Neuron (in vitro differentiated cells): ENCODE measurements around the gene STK11.

Source experiments
- H2AFZ ChIP-seq: one replicate; pipeline ENCODE4 v1.6.1; 2013; ENCODE audit warnings: low read depth, mild to moderate bottlenecking, inconsistent platforms, low read length, moderate library complexity
- H3K27me3 ChIP-seq: one replicate; pipeline ENCODE4 v1.6.1; 2013; ENCODE audit warnings: low read length; ENCODE audit not compliant: insufficient read depth
- H3K36me3 ChIP-seq: one replicate; pipeline ENCODE4 v1.6.1; 2013; ENCODE audit warnings: low read length; ENCODE audit not compliant: insufficient read depth
- H3K4me1 ChIP-seq: one replicate; pipeline ENCODE4 v1.6.1; 2013; ENCODE audit warnings: low read length; ENCODE audit not compliant: insufficient read depth
- H3K4me3 ChIP-seq: 2 replicates; pipeline ENCODE4 v1.5.1; 2013; ENCODE audit warnings: mild to moderate bottlenecking, low read length, moderate library complexity
- H3K9me3 ChIP-seq: one replicate; pipeline ENCODE4 v1.6.1; 2013; ENCODE audit warnings: low read length

The STK11 gene

DNA sequence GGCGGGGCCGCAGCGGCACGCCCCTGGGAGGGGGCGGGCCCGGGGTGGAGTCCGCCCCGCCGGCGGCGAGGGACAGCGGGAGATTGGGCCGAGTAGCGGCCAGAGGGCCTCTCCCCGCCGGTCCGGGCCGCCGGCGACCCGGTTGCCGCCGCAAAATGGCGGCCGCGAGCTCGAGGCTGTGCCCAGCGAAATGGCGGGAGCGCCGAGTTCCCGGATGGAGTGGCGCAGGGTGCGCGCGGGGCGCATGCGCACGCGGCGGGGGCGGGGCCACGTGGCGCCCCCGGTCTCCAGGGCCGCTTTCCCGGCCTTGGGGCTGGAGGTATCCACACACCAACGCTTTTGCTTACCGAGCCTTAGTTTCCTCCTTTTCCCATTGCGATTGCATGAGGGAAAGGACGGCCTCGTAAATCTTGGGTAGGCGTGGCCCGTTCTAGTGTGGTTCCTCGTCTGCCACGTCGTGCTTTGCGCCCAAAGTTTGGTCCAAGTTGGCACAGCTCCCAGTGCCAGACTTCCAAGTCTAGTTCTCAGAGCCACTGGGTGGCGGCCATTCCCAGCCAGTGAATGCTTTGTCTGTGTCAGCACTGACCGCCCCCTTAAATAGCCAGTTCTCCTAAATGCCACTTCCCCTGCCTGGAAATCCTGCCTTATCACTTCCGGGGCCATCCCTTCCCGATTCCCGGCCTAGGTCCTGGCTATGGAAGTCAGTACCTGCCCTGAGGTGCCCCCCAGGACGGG, 64.1 kb downstream of the STK11 start:
- Histone ChIP-seq H3K4me1 (peaks cover 75% of the 10 kb centered on the region), H2AFZ (no peak overlapping the region)

DNA sequence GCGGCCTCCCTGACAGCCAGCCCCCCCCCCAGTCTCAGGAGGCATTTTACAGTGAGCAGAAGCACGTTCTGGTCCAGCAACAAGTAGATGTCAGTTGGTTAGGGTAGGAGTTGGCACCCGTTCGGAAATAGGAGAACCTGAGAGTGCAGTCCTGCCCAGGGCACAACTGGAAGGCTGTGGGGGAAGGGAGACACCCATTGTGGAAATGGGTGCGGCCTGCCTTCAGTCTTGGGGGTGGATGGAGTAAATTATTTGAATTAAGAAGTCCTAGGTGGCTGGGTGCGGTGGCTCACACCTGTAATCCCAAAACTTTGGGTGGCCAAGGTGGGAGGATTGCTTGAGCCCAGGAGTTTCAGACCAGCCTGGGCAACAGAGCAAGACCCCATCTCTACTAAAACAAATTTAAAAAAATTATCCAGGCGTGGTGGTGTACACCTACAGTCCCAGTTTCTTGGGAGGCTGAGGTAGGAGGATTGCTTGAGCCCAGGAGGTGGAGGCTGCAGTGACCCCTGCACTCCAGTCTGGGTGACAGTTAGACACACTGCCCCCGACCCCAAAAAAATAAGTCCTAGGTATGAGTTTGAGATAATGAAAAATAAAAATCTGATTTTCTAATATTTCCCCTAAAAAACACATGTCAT, 64.8 kb downstream of the STK11 start:
- Histone ChIP-seq H2AFZ (no peak overlapping the region), H3K4me1 (peaks cover 73% of the 10 kb centered on the region), H3K36me3 (peaks cover 49% of the 10 kb centered on the region), H3K27me3 (no peaks in the 10 kb centered on the region), H3K4me3 (peak overlapping the region; percentile 74), H3K9me3 (no peaks in the 10 kb centered on the region)

More for the DNA sequence above, 64.1 kb downstream of the STK11 start:
- Histone ChIP-seq H3K9me3 (no peaks in the 10 kb centered on the region), H3K27me3 (no peaks in the 10 kb centered on the region), H3K4me3 (peak overlapping the region; percentile 74), H3K36me3 (peaks cover 45% of the 10 kb centered on the region)

DNA sequence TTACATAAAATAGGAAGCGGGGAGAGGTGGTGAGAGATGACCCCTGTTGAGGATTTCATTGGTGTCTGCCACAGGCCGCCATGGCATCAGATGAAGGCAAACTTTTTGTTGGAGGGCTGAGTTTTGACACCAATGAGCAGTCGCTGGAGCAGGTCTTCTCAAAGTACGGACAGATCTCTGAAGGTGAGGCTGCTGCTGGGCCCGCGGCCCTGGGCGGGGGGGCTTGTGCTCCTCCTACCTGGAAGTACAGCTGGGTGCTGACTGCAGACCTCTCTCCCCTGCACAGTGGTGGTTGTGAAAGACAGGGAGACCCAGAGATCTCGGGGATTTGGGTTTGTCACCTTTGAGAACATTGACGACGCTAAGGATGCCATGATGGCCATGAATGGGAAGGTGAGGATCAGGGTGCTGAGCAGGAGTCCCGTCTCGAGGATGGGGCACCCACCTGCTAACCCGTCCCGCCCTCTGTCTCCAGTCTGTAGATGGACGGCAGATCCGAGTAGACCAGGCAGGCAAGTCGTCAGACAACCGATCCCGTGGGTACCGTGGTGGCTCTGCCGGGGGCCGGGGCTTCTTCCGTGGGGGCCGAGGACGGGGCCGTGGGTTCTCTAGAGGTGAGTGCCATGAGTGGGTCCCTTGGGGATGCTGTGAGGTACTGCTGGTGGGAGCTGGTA, 65.4 kb downstream of the STK11 start:
- Histone ChIP-seq H3K36me3 (peaks cover 49% of the 10 kb centered on the region), H3K4me3 (peak overlapping the region; percentile 7), H3K9me3 (no peaks in the 10 kb centered on the region), H3K27me3 (no peaks in the 10 kb centered on the region), H2AFZ (no peak overlapping the region), H3K4me1 (peaks cover 69% of the 10 kb centered on the region)

DNA sequence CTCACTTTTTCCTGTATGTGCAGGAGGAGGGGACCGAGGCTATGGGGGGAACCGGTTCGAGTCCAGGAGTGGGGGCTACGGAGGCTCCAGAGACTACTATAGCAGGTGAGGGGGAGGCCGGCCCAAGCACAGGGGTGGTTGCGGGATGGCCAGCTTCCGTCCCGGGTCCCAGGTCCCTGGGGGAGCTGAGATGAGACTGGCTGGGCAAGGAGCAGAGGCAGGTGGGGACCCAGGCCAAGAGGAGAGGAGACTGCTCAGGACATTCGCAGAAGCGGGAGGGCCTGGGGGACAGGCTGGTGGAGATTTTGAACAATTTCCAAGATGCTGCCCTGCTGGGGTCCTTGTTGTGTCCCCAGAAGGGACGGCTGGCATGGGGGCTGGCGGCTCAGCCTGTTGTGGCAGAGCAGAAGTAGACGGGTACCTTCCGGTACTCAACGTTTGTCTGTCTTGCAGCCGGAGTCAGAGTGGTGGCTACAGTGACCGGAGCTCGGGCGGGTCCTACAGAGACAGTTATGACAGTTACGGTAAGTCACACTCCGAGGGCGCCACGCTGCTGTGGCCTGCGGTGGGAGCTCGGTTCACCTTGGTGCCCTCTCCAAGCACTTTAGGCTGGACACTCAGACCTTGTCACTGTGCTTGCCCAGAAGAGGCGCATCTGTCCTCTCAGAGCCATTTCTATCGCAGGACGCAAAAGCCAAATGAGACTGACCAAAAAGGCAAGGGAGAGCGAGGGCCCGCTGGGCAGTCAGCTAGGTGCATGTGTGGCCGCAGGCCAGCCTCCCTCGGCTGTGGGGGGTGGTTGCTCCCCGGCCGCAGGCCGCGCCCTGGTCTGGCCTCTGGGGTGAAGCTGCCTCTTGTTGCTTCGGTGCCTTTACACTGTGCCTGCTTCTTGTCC, 66.2 kb downstream of the STK11 start:
- Histone ChIP-seq H2AFZ (no peak overlapping the region), H3K4me3 (no peak overlapping the region), H3K36me3 (peaks cover 49% of the 10 kb centered on the region), H3K9me3 (no peaks in the 10 kb centered on the region), H3K4me1 (peaks cover 73% of the 10 kb centered on the region), H3K27me3 (no peaks in the 10 kb centered on the region)

DNA sequence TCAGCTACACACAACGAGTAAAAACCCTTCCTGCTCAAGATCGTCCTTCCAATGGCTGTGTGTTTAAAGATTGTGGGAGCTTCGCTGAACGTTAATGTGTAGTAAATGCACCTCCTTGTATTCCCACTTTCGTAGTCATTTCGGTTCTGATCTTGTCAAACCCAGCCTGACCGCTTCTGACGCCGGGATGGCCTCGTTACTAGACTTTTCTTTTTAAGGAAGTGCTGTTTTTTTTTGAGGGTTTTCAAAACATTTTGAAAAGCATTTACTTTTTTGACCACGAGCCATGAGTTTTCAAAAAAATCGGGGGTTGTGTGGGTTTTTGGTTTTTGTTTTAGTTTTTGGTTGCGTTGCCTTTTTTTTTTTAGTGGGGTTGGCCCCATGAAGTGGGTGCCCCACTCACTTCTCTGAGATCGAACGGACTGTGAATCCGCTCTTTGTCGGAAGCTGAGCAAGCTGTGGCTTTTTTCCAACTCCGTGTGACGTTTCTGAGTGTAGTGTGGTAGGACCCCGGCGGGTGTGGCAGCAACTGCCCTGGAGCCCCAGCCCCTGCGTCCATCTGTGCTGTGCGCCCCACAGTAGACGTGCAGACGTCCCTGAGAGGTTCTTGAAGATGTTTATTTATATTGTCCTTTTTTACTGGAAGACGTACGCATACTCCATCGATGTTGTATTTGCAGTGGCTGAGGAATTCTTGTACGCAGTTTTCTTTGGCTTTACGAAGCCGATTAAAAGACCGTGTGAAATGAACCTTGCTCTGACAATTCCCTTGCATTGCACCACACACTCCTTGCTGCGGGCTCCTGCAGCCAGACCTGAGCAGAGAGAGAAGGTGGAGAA, 67.1 kb downstream of the STK11 start:
- Histone ChIP-seq H2AFZ (no peak overlapping the region), H3K4me1 (peaks cover 69% of the 10 kb centered on the region), H3K4me3 (no peak overlapping the region), H3K9me3 (no peaks in the 10 kb centered on the region), H3K36me3 (peaks cover 52% of the 10 kb centered on the region), H3K27me3 (no peaks in the 10 kb centered on the region)

DNA sequence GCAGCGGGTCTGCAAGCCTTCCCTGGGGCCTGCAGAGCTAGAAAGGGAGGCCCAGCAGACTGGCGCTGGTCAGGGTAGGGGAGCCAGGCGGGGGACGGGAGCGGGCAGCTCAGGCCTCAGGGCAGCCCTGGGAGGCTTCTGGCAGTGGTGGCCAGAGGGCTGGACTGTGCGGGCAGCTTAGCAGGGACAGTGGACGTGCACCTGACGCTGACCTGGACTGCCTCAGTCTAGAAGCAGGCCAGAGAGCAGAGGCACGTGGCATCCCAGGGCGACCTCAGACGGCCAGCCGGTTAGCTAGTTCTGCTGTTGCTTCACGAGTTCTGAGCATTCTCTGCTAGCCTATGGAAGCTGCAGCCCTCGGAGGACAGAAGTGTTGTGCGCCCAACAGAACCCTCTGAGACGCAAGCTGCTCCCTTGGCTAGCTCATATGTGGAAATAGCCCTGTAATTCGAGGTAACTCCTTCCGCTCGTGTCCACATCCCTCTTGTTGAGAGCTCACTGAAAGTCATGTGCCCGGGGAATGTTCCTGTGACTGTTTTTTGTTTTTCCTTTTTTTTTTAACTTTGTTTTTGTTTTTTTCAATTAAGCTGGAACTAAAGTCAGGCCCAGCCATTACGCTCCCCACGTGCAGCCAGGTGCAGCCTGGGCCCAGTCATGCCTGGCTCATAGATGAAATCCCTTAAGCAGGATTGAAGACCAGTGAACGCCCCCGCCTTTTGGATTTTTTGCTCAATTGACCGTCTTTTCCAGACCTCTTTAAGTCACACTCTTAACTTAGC, 67.9 kb downstream of the STK11 start:
- Histone ChIP-seq H3K4me1 (peaks cover 61% of the 10 kb centered on the region), H3K9me3 (no peaks in the 10 kb centered on the region), H3K36me3 (peaks cover 56% of the 10 kb centered on the region), H3K27me3 (no peaks in the 10 kb centered on the region), H2AFZ (no peak overlapping the region), H3K4me3 (no peak overlapping the region)

DNA sequence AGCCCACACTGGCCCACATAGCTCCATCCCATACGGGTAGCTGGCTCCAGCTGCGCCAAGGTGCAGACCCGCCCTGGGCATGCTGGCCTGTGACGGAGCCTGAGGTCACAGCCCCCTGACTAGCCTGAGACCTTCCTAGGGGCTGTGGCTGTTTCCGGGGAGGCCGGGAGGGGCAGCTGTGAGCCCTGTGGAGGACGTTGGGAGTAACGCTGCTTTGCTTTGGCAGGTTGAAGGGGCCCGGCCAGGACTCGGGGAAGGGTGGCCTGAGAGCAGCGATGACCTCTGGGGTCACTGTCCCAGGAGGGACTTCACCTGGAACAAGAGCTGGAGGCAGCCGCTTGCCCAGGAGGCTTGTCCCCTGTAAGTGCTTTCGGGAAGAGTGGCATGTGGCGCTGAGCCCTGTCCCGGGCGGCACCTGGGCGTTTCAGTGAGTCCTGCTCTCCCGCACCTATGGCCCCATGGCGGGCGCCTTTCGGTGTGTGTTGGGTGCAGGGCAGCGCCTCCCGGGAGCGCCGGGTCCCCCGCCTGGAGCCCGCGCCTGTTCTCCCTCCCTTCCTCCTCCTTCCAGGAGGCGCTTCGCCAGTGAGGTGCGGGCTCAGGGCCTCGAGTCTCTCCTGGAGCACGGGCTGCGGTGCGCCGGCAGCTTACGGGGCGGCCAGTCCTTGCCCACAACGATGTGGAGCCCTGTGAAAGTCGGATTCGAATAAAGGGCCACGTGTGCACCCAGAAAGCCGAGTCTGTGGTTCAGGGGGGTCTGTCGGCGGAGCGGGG, 68.7 kb downstream of the STK11 start:
- Histone ChIP-seq H2AFZ (no peak overlapping the region), H3K36me3 (peaks cover 62% of the 10 kb centered on the region), H3K4me1 (peaks cover 56% of the 10 kb centered on the region), H3K4me3 (peak overlapping the region; percentile 77), H3K9me3 (no peaks in the 10 kb centered on the region), H3K27me3 (no peaks in the 10 kb centered on the region)

DNA sequence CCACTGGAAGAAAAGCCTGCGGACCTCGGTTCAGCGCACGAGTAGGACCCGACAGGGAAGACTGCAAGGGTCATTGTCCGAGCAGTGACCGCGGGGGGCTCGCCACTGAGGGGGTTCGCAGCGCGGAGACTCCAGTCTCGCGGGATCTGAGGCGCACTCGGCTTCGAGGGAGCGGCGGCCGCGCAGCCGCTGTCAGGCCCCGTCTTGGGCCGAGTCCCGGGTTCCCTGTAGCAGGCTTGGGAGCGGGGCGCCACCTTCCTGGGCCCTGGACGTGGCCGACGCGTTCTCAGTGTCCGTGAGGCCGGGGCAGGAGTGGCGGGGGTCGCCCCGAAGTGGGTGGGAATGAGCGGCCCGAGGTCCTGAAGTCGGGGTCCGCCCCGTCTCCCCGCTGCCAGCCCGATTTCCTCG, 69.3 kb downstream of the STK11 start:
- no peaks in the 10 kb centered on the region for H3K27me3 ChIP-seq
- peaks cover 65% of the 10 kb centered on the region for H3K36me3 ChIP-seq
- H3K9me3 ChIP-seq = no peaks in the 10 kb centered on the region
- peak overlapping the region; percentile 77 for H3K4me3 ChIP-seq
- peaks cover 54% of the 10 kb centered on the region for H3K4me1 ChIP-seq
- no peak overlapping the region for H2AFZ ChIP-seq

DNA sequence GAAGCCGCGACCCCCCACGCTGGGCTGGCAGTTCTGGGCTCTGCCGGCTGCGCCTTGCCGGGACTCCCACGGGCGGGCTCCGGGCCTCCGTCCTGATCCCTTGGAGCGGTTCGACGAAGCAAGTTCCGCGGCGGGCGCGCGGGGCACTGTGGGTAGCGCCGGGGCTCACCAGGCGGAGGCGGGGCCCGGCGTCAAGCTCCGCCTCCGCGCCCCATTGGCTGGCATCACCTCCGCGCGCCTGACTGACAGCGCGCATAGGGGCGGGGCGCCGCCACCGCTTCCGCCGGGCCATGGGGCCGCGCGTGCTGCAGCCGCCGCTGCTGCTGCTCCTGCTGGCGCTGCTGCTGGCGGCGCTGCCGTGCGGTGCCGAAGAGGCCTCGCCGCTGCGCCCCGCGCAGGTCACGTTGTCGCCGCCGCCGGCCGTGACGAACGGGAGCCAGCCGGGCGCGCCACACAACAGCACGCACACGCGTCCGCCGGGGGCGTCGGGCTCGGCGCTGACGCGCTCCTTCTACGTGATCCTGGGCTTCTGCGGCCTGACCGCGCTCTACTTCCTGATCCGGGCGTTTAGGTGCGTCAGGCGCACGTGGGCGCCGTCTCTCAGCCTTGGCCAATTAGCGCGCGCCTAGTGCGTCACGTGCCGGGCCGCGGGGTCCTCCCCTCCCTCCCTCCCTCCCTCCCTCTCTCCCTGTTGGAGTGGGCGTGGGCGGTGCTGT, 69.8 kb downstream of the STK11 start, which contains the start of gene FAM174C:
TSS of gene FAM174C (plus strand) at position 271 of the 716 bp plus-strand sequence. CDS start at position 291, 20 bp downstream.
- peaks cover 49% of the 10 kb centered on the region for H3K4me1 ChIP-seq
- H3K27me3 ChIP-seq = no peaks in the 10 kb centered on the region
- peak within 1 kb of the TSS; percentile 77 for H3K4me3 ChIP-seq
- H3K36me3 ChIP-seq = peaks cover 61% of the 10 kb centered on the region
- no peaks in the 10 kb centered on the region for H3K9me3 ChIP-seq
- no peak within 1 kb of the TSS for H2AFZ ChIP-seq

DNA sequence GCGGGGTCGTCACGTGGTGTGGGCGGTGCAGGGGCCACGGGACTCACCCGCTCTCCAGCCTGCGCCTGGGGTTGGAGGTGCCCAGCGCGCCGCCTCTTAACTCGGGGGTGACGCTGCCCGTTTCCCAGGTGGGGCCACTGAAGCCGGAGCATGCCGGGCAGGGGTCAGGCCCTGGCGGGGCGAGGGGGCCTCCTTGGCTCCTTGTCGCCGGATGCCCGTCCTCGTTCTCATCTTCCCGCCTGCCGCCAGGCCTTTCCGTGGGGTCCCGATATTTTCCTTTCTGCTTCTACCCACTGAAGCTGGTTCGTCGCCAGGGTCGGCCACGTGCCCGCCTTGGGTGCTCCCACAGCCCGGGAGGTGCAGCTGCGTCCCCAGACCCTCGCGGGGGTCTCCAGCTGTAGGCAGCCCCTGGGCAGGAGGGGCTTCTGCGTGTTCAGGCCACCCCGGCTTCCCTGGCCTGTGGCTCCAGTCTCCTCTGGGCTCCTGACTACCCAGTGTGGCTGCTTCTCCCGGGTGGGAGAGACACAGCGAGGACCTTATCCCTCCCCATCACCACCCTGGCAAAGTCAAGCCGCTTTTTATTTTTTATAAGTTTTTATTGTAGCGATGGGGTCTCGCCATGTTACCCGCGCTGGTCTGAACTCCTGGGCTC, 70.5 kb downstream of the STK11 start:
- peaks cover 54% of the 10 kb centered on the region for H3K36me3 ChIP-seq
- H3K4me1 ChIP-seq = peaks cover 42% of the 10 kb centered on the region
- H2AFZ ChIP-seq = no peak overlapping the region
- H3K9me3 ChIP-seq = no peaks in the 10 kb centered on the region
- peak overlapping the region; percentile 77 for H3K4me3 ChIP-seq
- no peaks in the 10 kb centered on the region for H3K27me3 ChIP-seq
